ENCODE measurements around the gene TAS1R2.

TAS1R2 gene

DNA sequence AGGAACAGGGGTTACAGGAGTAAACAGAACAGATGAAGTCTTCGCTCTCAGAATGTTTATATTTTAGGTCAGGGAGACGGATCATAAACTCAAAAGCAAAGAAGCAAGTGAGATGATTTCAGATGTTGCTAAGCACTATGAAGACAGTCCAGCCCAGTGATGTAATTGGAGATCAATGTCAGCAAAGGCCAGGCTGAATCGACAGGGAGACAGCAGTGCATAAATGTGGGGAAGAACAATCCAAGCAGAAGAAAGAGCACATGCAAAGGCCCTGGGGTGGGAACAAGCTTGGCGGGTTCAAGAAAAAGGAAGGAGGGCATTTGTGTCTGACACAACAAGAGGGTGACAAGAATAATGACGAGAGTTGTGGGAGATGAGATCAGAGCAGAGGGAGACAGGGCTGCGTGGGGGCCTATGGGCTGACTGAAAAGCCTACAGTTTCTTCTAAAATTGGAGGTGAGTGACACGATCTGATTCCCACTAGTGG is 47.0 kb downstream of the TAS1R2 start:
- Histone ChIP-seq H3K36me3 (ENCODE audit: insufficient read depth, low read length) (no peaks in the 10 kb centered on the region), H3K4me1 (ENCODE audit: insufficient read depth, low read length) (peaks cover 3% of the 10 kb centered on the region; the same call in 1 of the 2 replicates), H3K9ac (ENCODE audit: low read depth, low read length) (no peak overlapping the region), H3K9me3 (ENCODE audit: control insufficient read depth, insufficient read depth, low read length) (no peaks in the 10 kb centered on the region)

DNA sequence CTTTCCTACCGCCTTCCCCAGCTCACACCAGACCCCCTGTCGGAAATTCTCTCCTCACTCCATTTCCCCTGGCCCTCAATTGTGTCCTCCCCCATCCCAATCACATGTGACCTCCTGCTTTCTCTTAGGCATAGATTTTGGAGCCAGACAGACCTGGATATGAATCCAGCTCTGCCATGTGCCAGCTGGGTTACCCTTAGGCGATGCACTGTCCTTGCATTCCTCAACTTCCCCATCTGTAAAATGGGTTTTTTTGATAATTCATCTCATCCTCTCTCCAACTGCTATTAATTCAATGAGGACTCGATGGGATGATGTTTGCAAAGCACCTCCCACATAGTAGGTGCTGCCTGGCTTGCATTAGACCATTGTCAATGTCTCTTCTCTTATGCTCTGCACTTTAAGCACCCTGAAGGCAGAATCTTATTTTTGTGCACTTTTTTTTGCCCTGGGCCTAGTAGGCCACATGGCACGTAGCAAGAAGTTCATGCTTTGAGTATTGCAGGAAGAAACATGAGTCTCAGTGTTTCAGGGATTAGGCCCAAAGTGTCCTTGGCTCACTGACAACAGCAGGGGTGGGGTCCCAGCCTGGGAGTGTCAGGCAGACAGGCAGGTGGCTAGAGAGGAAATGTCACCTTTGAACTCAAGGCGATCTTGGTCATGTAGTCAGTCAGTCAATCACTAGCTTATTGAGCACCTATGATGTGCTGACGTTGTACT is 47.6 kb downstream of the TAS1R2 start:
- Histone ChIP-seq H3K36me3 (ENCODE audit: insufficient read depth, low read length) (no peaks in the 10 kb centered on the region), H3K9ac (ENCODE audit: low read depth, low read length) (no peak overlapping the region), H3K9me3 (ENCODE audit: control insufficient read depth, insufficient read depth, low read length) (no peaks in the 10 kb centered on the region)

DNA sequence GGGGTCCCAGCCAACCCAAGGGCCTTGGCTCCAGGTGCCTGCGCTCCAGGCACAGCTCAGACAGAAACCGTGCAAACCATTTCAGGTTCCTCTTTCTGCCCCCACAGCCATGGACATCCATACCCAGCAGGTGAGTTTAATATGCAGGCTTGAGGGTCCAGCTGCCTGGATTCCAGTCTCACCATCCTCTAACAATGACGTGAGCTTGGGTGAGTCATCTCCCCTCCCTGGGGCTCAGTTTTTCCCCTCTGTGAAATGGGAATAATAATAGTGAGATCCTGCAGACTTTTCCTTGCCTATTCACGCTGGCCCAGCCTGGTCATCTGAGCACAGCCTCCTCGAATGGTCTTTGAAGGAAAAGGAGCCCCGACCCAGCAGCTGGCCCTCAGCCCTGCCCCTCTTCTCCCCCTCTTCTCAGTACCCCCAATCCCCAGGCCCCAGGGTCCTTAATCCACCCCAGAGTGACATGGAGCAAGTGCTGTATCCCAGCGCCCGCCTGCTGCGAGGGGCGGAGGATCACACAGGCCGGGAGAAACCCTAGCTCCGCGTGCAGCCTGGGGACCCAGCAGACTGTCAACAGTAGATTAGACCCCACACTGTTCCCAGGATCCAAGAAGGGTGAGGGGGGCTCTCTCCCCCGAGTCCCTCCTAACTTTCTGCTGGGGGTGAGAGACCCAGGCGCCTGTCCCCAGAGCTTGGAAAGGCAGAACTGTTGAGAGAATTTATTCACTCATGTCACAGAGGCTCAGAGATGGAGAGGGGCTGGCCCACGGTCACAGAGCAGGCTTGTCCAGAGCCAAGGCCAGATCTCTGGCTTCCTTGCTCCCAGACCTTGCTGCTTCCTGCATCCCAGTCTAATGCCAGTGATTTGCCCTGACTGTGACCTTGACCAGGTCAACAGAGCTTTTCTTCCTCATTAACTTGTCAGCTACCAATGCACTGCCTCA is 49.2 kb downstream of the TAS1R2 start:
- H3K4me1 ChIP-seq (ENCODE audit: insufficient read depth, low read length): peaks cover 3% of the 10 kb centered on the region; the same call in 1 of the 2 replicates

More for the DNA sequence above, 47.6 kb downstream of the TAS1R2 start:
- H3K4me1 ChIP-seq (ENCODE audit: insufficient read depth, low read length): peaks cover 3% of the 10 kb centered on the region; the same call in 1 of the 2 replicates

DNA sequence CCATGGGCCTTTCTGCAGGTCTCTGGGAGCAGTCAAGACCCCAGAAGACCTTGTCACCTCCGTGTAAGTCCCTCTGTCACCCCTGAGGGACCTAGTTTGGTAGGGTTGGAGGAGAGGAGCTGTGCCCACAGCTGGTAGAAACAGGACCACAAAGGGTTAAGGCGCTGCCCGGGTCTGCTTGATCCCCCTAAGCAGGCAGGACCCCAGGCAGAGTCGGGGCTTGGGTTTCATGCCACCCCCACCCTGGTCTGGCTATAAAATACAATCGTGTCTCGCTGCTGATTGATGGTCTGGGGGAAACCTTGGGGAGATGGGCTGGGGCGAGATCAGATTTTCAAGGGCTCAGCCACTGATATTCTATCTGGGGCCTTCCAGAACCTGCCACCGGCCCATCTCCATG is 50.9 kb downstream of the TAS1R2 start:
- no peaks in the 10 kb centered on the region for H3K4me1 ChIP-seq (ENCODE audit: insufficient read depth, low read length)
- H3K9ac ChIP-seq (ENCODE audit: low read depth, low read length): no peak overlapping the region

More for the DNA sequence above, 49.2 kb downstream of the TAS1R2 start:
- Histone ChIP-seq H3K9ac (ENCODE audit: low read depth, low read length) (no peak overlapping the region), H3K36me3 (ENCODE audit: insufficient read depth, low read length) (no peaks in the 10 kb centered on the region), H3K9me3 (ENCODE audit: control insufficient read depth, insufficient read depth, low read length) (no peaks in the 10 kb centered on the region)

DNA sequence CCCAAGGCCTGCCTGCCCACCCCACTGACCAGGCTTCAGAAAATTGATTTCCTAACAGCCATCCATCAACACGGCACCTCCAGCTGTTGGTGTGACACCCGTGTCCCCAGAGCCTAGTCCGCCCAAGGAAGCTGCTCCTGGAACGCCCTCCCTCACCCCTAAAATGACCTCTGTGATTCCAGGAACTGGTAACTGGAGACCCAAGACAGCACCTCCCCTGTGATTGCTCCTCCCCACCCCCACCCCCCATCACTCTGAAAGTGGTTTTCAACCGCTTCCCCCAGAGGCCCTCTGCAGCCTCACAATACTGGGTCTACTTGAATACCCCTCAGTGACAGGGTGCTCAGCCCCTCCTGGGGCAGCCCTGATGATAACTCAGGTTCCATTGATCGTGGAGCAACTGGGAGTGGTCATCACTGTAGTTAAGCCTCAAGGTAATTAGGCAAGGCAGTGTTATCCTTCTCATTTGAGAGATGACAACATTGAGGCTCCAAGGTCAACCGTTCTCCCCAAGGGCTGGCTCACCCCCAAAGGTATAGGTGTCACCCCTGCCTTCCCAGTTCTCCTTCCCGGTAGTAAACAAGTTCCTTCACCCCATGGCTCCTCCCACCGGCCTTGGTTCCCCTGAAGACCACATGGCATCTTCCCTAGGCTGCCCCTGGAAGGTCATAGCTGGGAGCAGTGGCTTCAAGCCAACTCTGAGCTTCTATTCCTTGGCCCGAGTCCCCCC is 52.0 kb downstream of the TAS1R2 start:
- no peaks in the 10 kb centered on the region for H3K4me1 ChIP-seq (ENCODE audit: insufficient read depth, low read length)
- H3K9ac ChIP-seq (ENCODE audit: low read depth, low read length): no peak overlapping the region
- no peaks in the 10 kb centered on the region for H3K9me3 ChIP-seq (ENCODE audit: control insufficient read depth, insufficient read depth, low read length)
- no peaks in the 10 kb centered on the region for H3K36me3 ChIP-seq (ENCODE audit: insufficient read depth, low read length)

More for the DNA sequence above, 50.9 kb downstream of the TAS1R2 start:
- Histone ChIP-seq H3K36me3 (ENCODE audit: insufficient read depth, low read length) (no peaks in the 10 kb centered on the region), H3K9me3 (ENCODE audit: control insufficient read depth, insufficient read depth, low read length) (no peaks in the 10 kb centered on the region)

DNA sequence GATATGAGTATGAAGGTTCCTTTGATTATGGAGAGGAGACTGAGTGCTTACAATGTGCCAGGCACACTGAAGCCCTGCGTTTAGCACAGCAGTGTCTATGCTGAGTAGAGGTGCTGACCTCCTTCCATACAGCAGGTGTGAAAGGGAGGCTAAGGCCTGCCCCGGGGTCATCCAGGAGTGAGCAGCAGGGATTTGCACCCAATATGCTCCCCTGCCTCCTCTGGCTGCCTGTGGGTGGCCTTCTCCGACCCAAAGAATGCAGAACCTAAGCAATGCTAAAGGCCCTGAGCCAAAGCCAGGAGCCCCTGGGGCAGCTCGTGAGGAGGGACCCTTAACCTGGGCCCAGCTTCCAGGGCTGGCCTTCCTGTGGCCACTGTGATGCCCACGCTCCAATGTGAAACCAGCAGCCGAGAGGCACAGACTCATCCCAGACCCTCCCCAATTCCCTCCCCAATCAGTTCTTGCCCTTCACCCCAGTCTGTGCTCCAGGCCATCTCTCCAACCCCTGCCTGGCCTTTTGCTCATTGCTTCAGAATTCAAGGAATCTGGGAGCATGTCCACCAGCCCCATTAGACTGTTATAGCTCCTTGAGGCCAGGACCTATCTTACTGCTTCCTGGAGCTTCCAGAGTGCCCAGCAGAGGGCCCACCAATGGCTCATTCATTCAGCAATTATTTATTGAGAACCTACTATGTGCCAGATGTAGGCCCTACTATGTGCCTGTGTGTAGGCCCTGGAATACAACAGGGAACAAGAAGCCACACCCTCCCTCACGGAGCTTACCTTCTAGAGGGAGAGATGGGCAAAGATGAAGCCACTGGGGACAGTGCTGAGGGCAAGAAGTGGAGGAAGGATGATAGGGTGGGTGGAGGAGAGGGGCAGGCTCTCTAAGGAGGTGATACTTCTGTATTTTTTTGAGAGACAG is 53.3 kb downstream of the TAS1R2 start:
- H3K4me1 ChIP-seq (ENCODE audit: insufficient read depth, low read length): no peaks in the 10 kb centered on the region
- H3K36me3 ChIP-seq (ENCODE audit: insufficient read depth, low read length): no peaks in the 10 kb centered on the region
- H3K9ac ChIP-seq (ENCODE audit: low read depth, low read length): no peak overlapping the region
- H3K9me3 ChIP-seq (ENCODE audit: control insufficient read depth, insufficient read depth, low read length): no peaks in the 10 kb centered on the region

DNA sequence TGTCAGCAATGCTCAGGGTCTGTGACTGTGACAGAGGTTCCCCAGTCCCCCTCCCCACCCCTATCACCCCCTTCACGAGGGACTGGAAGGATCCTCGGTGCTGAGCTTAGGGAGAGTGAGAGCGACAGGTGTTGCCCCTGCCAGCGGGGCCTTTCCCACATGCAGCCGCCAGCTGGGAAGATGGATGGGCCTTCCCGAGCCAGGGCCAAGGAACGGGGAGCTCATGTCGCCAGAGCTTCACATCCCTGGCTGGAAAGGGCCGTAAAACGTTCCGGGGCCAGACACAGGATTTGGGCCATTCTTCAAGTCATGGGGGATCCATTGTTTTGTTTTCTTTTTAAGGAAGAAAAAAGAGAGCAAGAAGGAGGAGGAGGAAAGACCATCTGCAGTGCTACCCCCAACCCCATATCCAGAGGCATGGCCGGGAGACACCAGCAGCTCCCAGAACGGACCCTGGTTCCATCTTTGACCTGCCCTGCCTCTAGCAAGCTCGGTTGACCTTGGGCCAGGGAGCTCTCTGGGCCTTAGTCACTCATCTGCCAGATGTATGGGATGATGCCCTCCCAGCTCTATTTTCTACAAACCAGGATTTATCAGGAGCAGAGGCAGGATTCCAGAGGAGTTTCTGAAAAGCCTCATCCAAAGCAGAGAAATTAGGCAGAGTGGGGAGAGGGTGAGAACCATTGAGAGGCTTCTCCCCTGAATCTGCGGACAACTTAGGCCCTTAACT is 54.1 kb downstream of the TAS1R2 start:
- Histone ChIP-seq H3K36me3 (ENCODE audit: insufficient read depth, low read length) (no peaks in the 10 kb centered on the region), H3K9me3 (ENCODE audit: control insufficient read depth, insufficient read depth, low read length) (no peaks in the 10 kb centered on the region), H3K9ac (ENCODE audit: low read depth, low read length) (no peak overlapping the region), H3K4me1 (ENCODE audit: insufficient read depth, low read length) (no peaks in the 10 kb centered on the region)

DNA sequence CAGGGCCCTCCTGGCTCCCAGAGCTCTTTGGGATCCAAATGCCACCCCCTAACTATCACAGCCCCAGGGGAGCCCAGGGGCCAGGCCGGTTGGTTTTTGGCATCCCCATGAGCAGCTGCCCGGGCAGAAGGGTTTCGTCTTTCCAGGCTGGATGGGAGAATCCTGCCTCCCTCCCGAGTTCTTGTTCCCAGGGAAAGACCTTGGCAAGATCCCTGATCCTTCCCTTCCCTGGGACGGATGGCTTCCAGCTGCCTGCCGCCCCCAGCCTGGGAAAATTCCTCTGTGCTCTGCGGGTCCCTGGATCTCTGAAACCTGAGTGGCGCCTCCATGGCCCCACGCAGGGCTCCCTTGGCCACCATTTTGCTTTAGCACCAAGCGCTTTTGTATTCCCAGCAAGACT is 55.6 kb downstream of the TAS1R2 start:
- no peaks in the 10 kb centered on the region for H3K9me3 ChIP-seq (ENCODE audit: control insufficient read depth, insufficient read depth, low read length)
- no peak overlapping the region for H3K9ac ChIP-seq (ENCODE audit: low read depth, low read length)
- H3K36me3 ChIP-seq (ENCODE audit: insufficient read depth, low read length): no peaks in the 10 kb centered on the region
- no peaks in the 10 kb centered on the region; the same call in 1 of the 2 replicates for H3K4me1 ChIP-seq (ENCODE audit: insufficient read depth, low read length)

DNA sequence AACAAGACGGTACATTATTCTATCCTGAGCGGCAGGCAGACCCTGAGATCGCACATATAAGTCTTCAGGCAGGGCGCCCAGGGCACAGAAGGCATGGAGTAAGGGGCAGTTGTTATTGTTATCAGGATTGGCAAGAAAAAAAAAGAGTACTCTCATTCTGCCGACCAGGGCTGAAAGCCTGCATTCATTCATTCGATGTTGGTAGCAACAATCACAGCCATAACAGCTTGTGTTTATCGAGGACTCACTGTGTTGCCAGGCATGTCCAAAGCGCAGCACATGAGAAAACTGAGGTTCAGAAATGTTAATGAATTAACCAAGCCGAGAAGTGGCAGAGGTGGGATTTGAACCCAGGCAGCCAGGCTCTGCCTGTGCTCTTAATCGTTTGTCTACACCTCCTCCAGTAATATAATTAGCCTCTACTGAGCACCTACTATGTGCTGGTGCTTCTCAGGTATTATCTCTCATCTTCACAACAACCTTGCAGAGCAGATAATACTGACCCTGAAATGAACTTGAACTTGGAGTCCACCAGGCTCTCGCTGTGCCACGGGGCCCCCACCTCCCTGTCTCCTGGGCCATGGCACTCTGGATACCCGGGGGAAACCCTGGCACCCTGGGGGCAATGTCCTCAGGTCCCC is 56.2 kb downstream of the TAS1R2 start:
- H3K36me3 ChIP-seq (ENCODE audit: insufficient read depth, low read length): no peaks in the 10 kb centered on the region
- no peaks in the 10 kb centered on the region for H3K9me3 ChIP-seq (ENCODE audit: control insufficient read depth, insufficient read depth, low read length)
- no peak overlapping the region for H3K9ac ChIP-seq (ENCODE audit: low read depth, low read length)
- H3K4me1 ChIP-seq (ENCODE audit: insufficient read depth, low read length): no peaks in the 10 kb centered on the region; the same call in 1 of the 2 replicates

DNA sequence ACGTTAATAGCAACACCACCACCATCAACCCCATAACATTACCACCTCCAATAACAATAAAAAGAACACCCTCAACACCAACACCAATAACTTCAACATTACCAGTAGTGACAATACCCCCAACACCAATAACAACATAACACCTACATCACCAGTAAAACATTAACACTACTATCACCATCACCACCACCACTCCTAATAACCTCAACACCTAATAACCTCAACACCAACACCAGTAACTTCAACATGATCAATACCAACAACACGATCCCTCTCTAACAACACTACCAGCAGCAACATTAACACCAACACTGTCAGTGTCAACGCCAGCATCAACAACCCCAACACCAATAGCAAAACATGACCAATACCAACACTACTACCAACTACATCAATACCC is 57.2 kb downstream of the TAS1R2 start:
- Histone ChIP-seq H3K9ac (ENCODE audit: low read depth, low read length) (no peak overlapping the region), H3K4me1 (ENCODE audit: insufficient read depth, low read length) (no peaks in the 10 kb centered on the region; the same call in 1 of the 2 replicates), H3K9me3 (ENCODE audit: control insufficient read depth, insufficient read depth, low read length) (no peaks in the 10 kb centered on the region), H3K36me3 (ENCODE audit: insufficient read depth, low read length) (no peaks in the 10 kb centered on the region)

DNA sequence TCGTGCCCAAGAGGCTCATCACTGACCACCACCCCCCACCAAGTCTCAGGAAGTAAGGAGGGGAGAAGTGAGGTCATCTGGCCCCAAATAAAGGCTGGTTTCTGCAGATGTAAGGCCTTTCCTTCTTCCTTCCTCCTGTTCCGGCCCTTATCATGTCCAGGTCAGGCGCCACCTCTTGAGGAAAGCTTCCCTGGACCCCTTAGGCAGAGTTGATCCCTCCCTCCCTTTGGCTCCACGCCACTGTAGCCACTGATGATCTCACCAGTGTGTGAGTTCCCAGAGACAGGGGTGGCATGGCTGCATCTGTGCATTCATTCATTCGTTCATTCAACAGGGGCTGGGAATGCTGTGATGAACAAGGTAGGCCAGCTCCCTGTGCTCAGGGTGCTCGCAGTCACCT is 59.2 kb downstream of the TAS1R2 start:
- H3K36me3 ChIP-seq (ENCODE audit: insufficient read depth, low read length): no peaks in the 10 kb centered on the region

DNA sequence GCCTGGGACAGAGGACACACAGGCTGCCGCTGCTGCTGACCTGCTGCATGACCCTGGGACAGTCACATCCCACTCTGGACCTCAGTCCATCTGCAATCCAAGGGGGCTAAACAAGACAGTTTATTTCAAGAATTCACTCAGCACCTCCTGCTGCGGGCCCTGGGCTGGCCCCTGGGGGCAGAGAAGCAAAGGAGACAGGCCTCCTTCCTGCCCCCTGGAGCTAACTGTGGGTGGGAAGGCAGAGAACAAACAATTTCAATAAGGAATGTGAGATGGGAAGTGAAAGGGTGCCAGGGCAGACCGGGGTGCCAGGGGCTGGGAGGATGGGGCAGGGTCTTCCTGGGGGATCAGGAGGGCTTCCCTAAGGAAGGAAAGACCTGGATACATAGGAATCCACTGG is 60.0 kb downstream of the TAS1R2 start:
- Histone ChIP-seq H3K36me3 (ENCODE audit: insufficient read depth, low read length) (no peaks in the 10 kb centered on the region), H3K4me1 (ENCODE audit: insufficient read depth, low read length) (peaks cover 3% of the 10 kb centered on the region; the same call in 1 of the 2 replicates), H3K9me3 (ENCODE audit: control insufficient read depth, insufficient read depth, low read length) (no peaks in the 10 kb centered on the region), H3K9ac (ENCODE audit: low read depth, low read length) (no peak overlapping the region)

More for the DNA sequence above, 59.2 kb downstream of the TAS1R2 start:
- H3K9ac ChIP-seq (ENCODE audit: low read depth, low read length): no peak overlapping the region
- H3K9me3 ChIP-seq (ENCODE audit: control insufficient read depth, insufficient read depth, low read length): no peaks in the 10 kb centered on the region
- H3K4me1 ChIP-seq (ENCODE audit: insufficient read depth, low read length): no peaks in the 10 kb centered on the region; the same call in 1 of the 2 replicates

All from ES-I3 (cell line).